NOMO-1 (cell line): ENCODE data around the gene BUD13.

Experiments used
- DNase-seq, 2 experiments: peaks; one replicate each; lab custom pipeline; 2025; ENCODE audit not compliant: unreplicated experiment in 2 of 2; lab: John Stamatoyannopoulos, UW

BUD13 gene

GRCh38 chr11:116720895-116721294 lies 51.9 kb downstream of the BUD13 start:
- no peak for DNase-seq

GRCh38 chr11:116718955-116719501 lies 53.8 kb downstream of the BUD13 start:
- no peak for DNase-seq

DNA sequence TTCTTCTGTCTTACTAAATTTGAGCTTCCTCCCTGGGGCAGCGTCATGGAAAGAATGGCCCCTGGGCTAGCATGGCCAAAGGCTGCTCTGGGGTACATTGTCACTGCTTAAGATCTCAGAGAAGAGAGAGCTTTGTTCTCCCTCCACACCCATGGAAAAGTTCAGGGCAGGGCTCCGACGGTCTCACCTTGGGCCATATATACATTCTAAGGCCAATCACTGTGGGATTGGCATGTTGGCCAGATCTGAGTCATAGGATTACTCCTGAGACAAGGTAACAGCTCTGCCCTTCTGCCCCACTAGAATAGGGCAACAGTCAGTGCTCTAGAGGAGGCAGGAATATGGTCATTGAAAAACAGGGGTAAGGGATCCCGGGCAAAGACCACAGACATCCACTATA lies 56.2 kb downstream of the BUD13 start:
- no peak for DNase-seq

GRCh38 chr11:116715383-116715782 lies 57.4 kb downstream of the BUD13 start:
- no peak for DNase-seq

DNA sequence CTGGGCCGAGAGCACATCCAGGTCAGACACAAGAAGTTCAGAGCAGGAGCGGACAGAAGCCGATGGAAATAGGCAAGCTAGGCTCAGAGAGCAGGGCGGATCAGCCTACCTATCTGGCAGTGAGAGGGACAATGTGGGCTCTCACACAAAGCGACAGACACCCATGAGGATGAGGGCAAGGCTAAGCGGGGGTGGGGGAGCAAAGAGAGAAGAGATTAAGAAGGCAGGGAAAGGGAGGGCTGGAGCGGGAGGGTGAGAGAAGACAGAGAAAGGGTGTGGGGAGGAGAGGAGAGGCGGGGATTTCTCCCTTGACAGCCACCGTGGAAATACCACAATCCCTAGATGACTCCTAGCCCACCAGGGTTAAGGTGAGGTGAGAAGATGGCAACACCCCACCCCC lies 57.9 kb downstream of the BUD13 start:
- no peak for DNase-seq

GRCh38 chr11:116712428-116712827 lies 60.4 kb downstream of the BUD13 start:
- DNase-seq = no peak

- DNase-seq = no peak
These were observed 62.0 kb downstream of the BUD13 start for GRCh38 chr11:116710762-116711161.

- DNase-seq = no peak
These were observed 62.6 kb downstream of the BUD13 start for GRCh38 chr11:116710001-116710674.

DNA sequence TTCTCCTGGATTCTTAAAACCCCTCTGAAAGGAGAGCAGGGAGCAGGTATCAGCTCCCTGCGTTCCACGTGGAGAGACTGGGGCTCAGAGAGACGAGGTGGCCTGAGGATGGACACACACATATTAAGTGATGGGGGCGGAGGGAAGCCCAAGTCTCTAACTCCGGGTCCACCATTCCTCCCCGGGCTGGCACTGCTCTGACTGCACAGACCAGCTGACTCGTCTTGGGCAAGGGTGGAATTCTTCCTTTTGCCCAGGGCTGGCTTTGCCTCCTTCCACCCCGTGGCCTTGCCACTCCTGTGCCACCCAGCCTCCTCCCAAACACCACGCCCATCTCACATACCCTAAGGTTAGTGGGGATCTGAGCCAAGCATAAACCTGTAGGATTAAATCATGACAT lies 65.0 kb downstream of the BUD13 start:
- DNase-seq = no peak

GRCh38 chr11:116707161-116707629 lies 65.6 kb downstream of the BUD13 start:
- DNase-seq = no peak

- no peak for DNase-seq
These were observed 69.4 kb downstream of the BUD13 start for GRCh38 chr11:116703421-116703820.

GRCh38 chr11:116702772-116703385 lies 69.9 kb downstream of the BUD13 start:
- no peak for DNase-seq

DNA sequence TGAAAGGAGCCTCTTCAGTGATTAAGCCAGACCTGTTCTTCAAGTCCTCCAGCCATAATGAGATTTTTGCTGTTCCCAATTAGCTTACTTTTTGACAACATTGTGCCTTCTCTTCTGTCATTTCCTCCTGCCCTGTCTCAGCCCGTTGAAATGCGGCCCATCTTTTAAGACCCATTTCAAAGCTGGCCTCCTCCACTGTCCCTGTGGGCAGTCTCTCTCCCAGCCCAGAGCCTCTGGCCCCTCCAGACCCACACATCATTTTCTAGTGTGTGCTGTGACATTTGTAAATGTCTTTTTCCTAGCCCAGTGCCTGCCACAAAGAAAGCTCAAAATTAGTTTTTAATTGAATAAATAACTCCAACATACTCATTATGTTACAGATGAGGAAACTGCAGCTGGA lies 70.9 kb downstream of the BUD13 start:
- no peak for DNase-seq

- no peak for DNase-seq
These were observed 71.4 kb downstream of the BUD13 start for GRCh38 chr11:116701297-116701801.

DNA sequence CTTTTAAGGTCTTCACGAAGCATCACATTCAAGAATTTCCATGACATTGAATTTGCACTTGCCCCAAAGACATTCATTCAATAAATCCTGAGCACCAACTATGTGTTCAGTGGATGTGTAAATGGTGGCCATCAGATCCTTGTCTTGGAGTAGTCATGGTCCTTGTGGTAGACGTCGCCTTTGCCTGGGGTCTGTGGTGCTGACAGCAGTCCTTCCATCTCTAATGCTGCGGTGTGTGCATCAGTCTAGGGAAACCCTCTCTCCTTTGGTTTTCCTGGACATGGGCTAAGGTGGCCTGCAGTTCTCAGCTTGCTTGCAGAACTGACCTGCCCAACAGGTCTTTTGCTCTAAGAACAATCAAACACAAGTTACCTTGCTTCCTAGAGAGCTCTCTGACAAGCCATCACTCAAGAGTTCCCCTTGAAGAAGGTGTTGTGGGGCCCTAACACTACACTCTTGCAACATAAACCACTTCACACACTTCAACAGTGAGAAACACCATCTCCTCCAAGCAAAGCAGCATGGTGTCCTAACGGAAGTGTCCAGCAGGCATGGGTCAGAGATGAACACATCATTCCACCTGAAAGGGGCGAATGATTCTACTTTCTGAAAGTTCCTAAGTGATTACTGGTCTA lies 72.1 kb downstream of the BUD13 start:
- DNase-seq = no peak
